NCI-H1105 (cell line): ENCODE measurements around the gene BIN2.
"Not testable (repeated sequence)": the region's sequence is repeated elsewhere in the genome, so short reads cannot be mapped to it uniquely, and the experiment has no call there.

ENCODE experiments used
- DNase-seq: peaks from one replicate; lab custom pipeline; 2025; lab: John Stamatoyannopoulos, UW

The BIN2 gene

GRCh38 chr12:51345681-51346080, 21.7 kb upstream of the BIN2 start:
- DNase-seq = no peak

GRCh38 chr12:51343201-51343600, 19.2 kb upstream of the BIN2 start:
- DNase-seq = no peak

- DNase-seq = no peak
These were observed 18.4 kb upstream of the BIN2 start for GRCh38 chr12:51342416-51342815.

GRCh38 chr12:51341251-51342007, 17.5 kb upstream of the BIN2 start:
- peak; percentile 35 for DNase-seq

GRCh38 chr12:51339750-51340149, 15.8 kb upstream of the BIN2 start:
- DNase-seq = no peak

- DNase-seq = not testable (repeated sequence)
These were observed 13.4 kb upstream of the BIN2 start for GRCh38 chr12:51337336-51337735.

- DNase-seq = no peak
These were observed 12.0 kb upstream of the BIN2 start for GRCh38 chr12:51335931-51336330.

- DNase-seq = no peak
These were observed 10.8 kb upstream of the BIN2 start for GRCh38 chr12:51334764-51335163.

- no peak for DNase-seq
These were observed 9.6 kb upstream of the BIN2 start for GRCh38 chr12:51333536-51333935.

GRCh38 chr12:51330186-51330585, 6.2 kb upstream of the BIN2 start:
- DNase-seq = no peak

- DNase-seq = no peak
These were observed 5.8 kb upstream of the BIN2 start for GRCh38 chr12:51329742-51330141.

- DNase-seq = no peak
These were observed 4.6 kb upstream of the BIN2 start for GRCh38 chr12:51328587-51328986.

- DNase-seq = no peak
These were observed 2.9 kb upstream of the BIN2 start for GRCh38 chr12:51326698-51327439.

- no peak for DNase-seq
These were observed 979 bp upstream of the BIN2 start for GRCh38 chr12:51324953-51325352.

GRCh38 chr12:51323317-51323960, 535 bp downstream of the BIN2 start:
- no peak for DNase-seq

- DNase-seq = no peak
These were observed 1.5 kb downstream of the BIN2 start for GRCh38 chr12:51322452-51322851.

- DNase-seq = no peak
These were observed 2.1 kb downstream of the BIN2 start for GRCh38 chr12:51321882-51322281.

- no peak for DNase-seq
These were observed 3.2 kb downstream of the BIN2 start for GRCh38 chr12:51320695-51321320.

GRCh38 chr12:51320311-51320694, 3.7 kb downstream of the BIN2 start:
- no peak for DNase-seq

GRCh38 chr12:51318846-51319599, 5.0 kb downstream of the BIN2 start:
- no peak for DNase-seq

GRCh38 chr12:51318057-51318806, 5.7 kb downstream of the BIN2 start:
- DNase-seq = not testable (repeated sequence)
